ENCODE results near the gene MAPK11. TPM values are rescaled to one million over a fixed set of nuclear protein-coding genes. Genes with fewer than 3 reads are reported as not detected.
A peak's percentile ranks its signal among the peaks of the same experiment; 100 is the strongest.

MAPK11 gene
- total RNA-seq, 4 donors from 2014 or later, result 2.4 to 5.7 (median 3.5) TPM

- intact Hi-C loops (cut with DNase I), result no loop called here
- no peaks in the 10 kb centered on the region for H3K9me3 ChIP-seq
- peak overlapping the region; percentile 42 to 80 (median 72) for H3K4me3 ChIP-seq
- H3K4me1 ChIP-seq, result peaks cover 22 to 60% (median 23%) of the 10 kb centered on the region in 3 donors
- peak overlapping the region; percentile 46 to 82 (median 72) for H3K27ac ChIP-seq
- H3K27me3 ChIP-seq, result peaks cover 0 to 5% (median 0%) of the 10 kb centered on the region in 4 donors
- peaks cover 0 to 16% (median under 1%) of the 10 kb centered on the region in 3 donors for H3K36me3 ChIP-seq
- 33% methylated on average over 6 of the region's 36 CpGs; no CpG with 5 or more reads in 1 of the 2 donors for WGBS, 2 donors
- TF ChIP-seq POLR2A (IDR thresholded peaks at IDR 0.05), result no peak
- TF ChIP-seq CTCF (IDR thresholded peaks at IDR 0.05), result no peak
- no peak for DNase-seq
Observed at GRCh38 chr22:50251477-50252081, 18.6 kb downstream of the MAPK11 start.

GRCh38 chr22:50250555-50251476, 19.4 kb downstream of the MAPK11 start, which contains the start of gene HDAC10:
Gene HDAC10 (minus strand): TSS chr22:50251265. CDS start chr22:50251032, 233 bp downstream.
- WGBS, 2 donors, result 0% methylated on average over 4 of the region's 81 CpGs; no CpG with 5 or more reads in 1 of the 2 donors
- peak within 1 kb of the TSS; percentile 42 to 80 (median 72) for H3K4me3 ChIP-seq
- no peak for DNase-seq
- intact Hi-C loops (cut with DNase I), result no loop called here
- H3K36me3 ChIP-seq, result peaks cover 0 to 24% (median 8%) of the 10 kb centered on the region in 3 donors
- peaks cover 25 to 67% (median 30%) of the 10 kb centered on the region in 3 donors for H3K4me1 ChIP-seq
- no peaks in the 10 kb centered on the region for H3K27me3 ChIP-seq
- H3K27ac ChIP-seq, result peak within 1 kb of the TSS; percentile 46 to 82 (median 72)
- no peaks in the 10 kb centered on the region for H3K9me3 ChIP-seq
- TF ChIP-seq POLR2A (IDR thresholded peaks at IDR 0.05), result no peak
- TF ChIP-seq CTCF (IDR thresholded peaks at IDR 0.05), result peak in 1 of 6 experiments; percentile 12

- H3K4me3 ChIP-seq, result peak overlapping the region; percentile 42 to 80 (median 72)
- 67% methylated on average over 11 of the region's 11 CpGs; no CpG with 5 or more reads in 1 of the 2 donors for WGBS, 2 donors
Observed at GRCh38 chr22:50250249-50250554, 20.0 kb downstream of the MAPK11 start.

GRCh38 chr22:50249341-50250248, 20.6 kb downstream of the MAPK11 start:
- WGBS, 2 donors, result 64% methylated on average over 2 of the region's 32 CpGs; no CpG with 5 or more reads in 1 of the 2 donors
- Histone ChIP-seq H3K27me3 (no peaks in the 10 kb centered on the region), H3K4me1 (peaks cover 31 to 75% (median 35%) of the 10 kb centered on the region in 3 donors), H3K36me3 (peaks cover 0 to 25% (median 8%) of the 10 kb centered on the region in 3 donors), H3K4me3 (peak overlapping the region in 3 of 4 donors; percentile 66 to 80 (median 79)), H3K9me3 (no peaks in the 10 kb centered on the region), H3K27ac (no peak overlapping the region)
- DNase-seq, result no peak
- no peak for TF ChIP-seq CTCF (IDR thresholded peaks at IDR 0.05)
- TF ChIP-seq POLR2A (IDR thresholded peaks at IDR 0.05), result no peak
- intact Hi-C loops (cut with DNase I), result loop anchor here (5.0 kb wide), 1 partner anchor 93 kb away; the partner anchor contains the start of gene PPP6R2

More at GRCh38 chr22:50250249-50250554, 20.0 kb downstream of the MAPK11 start:
- no peak for DNase-seq
- Histone ChIP-seq H3K36me3 (peaks cover 0 to 25% (median 8%) of the 10 kb centered on the region in 3 donors), H3K4me1 (peaks cover 31 to 74% (median 35%) of the 10 kb centered on the region in 3 donors), H3K27me3 (no peaks in the 10 kb centered on the region), H3K9me3 (no peaks in the 10 kb centered on the region), H3K27ac (peak overlapping the region in 3 of 4 donors; percentile 46 to 82 (median 74))
- TF ChIP-seq POLR2A (IDR thresholded peaks at IDR 0.05) (no peak), CTCF (IDR thresholded peaks at IDR 0.05) (no peak)
- intact Hi-C loops (cut with DNase I), result no loop called here

Data from esophagus squamous epithelium (tissue), 5 donors.